HG03442 (cell line): ENCODE data around the gene NEDD4L.
"Not testable (repeated sequence)": the region's sequence is repeated elsewhere in the genome, so short reads cannot be mapped to it uniquely, and the experiment has no call there.

Source experiments
- ATAC-seq: cut with Tn5 transposase; IDR thresholded peaks from one replicate; pipeline ENCODE4 v1.9.1; 2021; ENCODE audit warnings: mild to moderate bottlenecking, moderate library complexity; ENCODE audit not compliant: unreplicated experiment

Gene NEDD4L

DNA sequence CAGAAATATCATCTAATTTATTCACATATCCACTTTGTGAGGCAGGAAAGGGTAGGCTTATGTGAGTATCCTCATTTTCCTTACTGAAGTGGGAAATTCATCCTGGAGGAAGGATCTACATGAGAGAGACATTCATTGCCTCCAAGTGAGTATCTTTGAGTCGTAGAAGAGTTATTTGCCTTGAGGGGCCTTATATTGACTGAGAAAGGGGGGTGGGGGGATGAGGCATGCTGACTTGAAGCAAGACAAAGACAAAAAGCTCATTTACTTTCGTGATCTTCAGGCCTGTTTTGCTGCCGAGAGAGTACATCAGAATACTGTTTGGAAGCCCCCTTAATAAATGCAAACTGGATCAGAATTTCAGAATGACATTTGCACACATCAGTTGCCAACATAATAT, 17.6 kb upstream of the NEDD4L start:
- ATAC-seq, result no peak

DNA sequence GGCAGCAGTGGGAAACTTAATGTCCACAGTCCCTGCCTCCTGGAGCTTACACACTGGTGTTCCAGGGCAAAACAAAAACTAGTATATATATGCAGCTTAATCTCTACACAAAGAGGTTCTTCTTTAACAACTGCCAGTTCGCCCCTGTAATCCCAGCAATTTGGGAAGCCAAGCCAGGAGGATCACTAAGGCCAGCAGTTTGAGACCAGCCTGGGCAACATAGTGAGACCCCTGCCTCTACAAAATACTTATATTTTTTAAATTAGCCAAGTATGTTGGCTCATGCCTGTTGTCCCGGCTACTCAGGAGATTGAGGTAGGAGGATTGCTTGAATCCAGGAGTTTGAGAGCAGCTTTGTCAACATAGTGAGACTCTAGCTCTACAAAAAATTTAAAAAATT, 17.2 kb upstream of the NEDD4L start:
- no peak for ATAC-seq

DNA sequence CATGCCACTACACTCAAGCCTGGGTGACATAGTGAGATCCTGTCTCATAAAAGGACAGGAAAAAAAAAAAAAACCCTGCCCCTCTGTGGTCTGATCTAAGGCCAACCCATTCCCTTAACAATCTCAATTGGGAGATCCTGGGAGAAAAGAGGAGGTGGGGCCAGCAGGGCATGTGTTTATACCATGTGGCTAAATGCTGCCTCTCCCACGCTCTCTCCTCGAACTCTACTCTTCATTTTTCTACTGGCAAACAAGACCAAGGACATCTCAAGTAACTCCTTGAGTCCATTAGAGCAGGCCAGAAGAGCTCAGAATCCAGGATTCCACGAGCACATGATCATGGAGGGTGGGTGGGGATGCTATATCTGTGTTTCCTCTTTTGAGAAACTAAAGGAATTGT, 16.7 kb upstream of the NEDD4L start:
- no peak for ATAC-seq

DNA sequence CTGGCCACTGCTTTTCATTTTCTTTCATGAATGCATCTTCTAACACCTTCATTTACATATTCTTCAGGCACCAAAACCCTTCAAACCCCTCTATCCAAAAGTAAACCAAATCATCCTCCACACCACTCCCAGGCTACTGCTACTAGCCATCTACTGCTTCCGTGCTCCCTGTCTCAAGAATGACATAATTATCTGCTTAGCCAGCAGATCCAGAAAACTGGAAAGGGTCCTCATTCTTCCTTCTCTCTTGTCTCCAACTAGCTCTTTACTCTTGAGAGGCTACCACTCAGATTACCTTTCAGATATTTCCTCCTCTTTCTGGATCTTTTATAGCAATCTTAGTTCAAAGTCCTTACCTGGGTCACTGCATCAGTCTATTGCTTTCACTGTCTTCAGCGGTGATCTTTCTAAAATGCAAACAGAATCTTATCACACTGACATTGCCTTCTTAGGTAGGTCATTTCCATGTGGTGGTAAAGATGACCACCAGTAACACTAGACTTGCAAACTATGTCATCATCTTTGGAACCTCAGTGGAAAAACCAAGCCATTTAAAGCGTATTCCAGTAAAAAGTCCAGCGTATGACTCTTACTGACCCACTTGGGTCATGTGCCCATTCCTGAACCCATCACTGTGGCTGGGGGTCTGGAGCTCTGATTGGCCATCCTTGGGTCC, 15.8 kb upstream of the NEDD4L start:
- no peak for ATAC-seq

DNA sequence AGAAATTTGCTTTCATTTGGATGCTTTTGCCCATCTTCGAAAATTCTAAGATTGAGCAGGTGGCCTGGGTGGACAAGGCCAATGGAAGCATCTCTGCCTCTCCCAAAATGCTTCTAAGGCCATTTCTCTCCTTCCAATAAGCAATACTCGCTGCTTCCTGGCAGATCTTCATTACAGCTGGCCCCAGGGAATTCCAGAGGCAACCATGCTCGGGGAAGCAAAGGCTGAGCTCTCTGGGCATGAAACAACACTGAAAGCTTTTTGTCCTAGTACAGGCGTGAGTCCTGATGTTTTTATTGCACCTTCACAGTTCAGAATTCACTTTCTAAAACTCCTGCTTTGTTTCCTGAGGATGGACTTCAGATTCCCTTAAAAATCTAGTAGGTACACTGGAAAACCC, 11.8 kb upstream of the NEDD4L start:
- no peak for ATAC-seq

DNA sequence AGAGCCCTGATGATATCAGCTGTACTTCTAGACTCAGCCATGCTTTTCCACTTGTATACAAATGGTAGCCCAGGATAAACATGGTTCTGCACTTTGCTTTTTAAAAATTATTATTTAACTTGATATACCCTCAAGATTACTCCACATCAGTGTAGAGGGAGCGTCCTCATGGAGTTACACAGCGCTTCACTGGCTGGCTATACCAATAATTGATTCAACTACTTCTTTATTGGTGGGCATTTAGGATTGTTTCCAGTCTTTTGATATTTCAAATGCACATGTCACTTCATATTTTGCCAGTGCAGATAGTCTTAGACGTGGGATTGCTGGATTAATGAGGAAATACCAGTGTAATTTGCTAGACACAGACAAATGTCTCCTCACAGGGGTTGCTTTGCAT, 10.8 kb upstream of the NEDD4L start:
- no peak for ATAC-seq

DNA sequence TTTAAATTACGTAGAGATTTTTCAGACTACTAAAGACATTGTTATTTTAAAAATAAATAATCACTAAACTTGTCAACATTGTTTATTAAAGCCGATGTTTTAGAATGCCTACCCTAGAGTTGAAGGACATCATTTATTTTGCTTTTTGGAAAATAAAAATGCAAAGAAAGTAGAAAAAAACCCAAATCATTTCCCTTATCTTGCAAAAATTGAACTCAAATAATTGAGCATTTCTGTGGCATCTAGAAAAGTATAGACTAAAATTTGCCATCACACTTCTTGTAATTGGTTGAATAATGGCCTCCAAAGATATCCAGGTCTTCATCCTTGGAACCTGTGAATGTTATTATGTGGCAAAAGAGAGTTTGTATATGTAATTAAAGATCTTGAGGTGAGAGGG, 9.7 kb upstream of the NEDD4L start:
- no peak for ATAC-seq

DNA sequence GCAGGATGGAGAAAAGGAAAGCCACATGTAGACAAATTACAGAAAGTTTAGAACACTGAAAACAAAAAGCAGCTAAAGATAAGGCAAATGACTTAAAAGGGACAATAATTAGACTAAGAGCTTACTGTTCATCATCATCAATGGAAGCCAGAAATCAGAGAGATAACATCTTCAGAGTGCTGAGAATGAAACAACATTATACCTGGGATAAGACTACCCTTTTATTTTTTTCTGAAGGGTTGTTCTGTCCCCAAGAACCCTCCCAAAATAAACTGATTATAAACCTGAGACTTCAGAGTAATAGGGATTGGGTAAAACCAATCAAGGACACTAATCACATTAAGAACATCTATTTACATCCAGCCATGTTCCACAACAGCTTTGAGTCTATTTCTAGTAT, 6.9 kb upstream of the NEDD4L start:
- ATAC-seq, result no peak

DNA sequence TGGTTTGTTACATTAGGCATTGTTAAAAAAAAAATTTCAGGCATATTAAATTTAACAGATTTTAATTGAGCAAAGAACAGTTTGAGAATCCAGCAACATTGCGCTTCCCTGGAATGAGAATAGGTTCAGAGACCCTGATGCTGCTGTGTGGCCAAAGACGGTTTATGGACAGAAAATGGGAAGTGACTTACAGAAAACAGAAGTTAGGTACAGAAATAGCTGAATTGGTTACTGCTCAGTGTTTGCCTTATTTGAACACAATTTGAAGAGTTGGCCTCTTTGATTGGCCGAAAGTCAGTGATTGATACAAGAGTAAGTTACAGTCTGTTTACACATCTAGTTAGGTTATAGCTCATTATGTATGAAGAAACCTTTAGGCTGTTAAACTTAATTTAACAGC, 6.0 kb upstream of the NEDD4L start:
- ATAC-seq, result no peak

DNA sequence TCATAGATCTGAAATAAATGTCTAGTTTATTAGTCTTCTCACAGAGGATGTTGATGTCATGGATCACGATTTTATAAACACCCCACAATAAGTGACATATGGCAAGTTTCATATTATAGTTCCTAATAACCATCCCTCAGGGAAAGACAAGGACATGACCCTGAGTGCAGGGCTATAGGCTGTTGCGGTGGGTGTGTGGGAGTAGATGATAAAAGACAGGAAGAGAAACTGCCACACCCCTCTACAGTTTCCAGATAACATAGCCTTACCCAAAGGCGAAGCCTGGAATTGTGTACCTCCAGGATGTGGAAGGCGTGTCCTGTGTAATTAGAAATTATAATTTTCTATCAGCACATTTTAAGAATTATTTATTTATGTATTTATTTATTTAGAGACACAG, 2.4 kb upstream of the NEDD4L start:
- no peak for ATAC-seq

DNA sequence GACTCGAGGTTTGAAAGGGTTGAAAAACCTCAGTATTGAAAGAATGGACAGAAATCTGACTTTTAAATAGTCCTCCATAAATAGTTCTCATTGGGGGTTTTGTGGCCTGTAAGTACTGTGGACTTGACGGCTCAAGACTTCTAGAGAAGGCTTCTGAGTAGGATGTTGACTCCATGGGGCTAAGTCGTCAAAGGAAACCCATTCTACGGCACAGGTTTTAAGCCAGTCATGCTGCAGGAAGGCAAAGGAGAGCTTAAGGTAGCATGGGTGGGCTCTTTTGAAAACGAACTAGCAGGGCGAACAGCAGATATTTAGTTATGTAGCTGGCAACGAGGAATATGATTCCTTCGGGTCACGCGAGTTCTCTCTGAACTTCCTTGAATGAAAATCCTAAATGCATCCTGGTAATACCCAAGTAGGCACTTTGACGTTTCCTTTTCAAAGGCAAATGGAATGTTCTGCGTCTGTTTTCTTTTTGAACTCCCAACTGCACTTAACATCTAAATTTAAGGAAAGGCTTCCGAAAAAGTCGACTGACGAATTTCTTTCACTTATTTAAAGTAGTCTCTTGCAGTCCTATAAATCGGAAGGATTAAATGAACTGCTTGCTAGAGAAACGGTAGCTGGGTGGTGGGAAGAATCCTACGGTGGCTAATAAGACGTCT, 1.1 kb upstream of the NEDD4L start:
- no peak for ATAC-seq

DNA sequence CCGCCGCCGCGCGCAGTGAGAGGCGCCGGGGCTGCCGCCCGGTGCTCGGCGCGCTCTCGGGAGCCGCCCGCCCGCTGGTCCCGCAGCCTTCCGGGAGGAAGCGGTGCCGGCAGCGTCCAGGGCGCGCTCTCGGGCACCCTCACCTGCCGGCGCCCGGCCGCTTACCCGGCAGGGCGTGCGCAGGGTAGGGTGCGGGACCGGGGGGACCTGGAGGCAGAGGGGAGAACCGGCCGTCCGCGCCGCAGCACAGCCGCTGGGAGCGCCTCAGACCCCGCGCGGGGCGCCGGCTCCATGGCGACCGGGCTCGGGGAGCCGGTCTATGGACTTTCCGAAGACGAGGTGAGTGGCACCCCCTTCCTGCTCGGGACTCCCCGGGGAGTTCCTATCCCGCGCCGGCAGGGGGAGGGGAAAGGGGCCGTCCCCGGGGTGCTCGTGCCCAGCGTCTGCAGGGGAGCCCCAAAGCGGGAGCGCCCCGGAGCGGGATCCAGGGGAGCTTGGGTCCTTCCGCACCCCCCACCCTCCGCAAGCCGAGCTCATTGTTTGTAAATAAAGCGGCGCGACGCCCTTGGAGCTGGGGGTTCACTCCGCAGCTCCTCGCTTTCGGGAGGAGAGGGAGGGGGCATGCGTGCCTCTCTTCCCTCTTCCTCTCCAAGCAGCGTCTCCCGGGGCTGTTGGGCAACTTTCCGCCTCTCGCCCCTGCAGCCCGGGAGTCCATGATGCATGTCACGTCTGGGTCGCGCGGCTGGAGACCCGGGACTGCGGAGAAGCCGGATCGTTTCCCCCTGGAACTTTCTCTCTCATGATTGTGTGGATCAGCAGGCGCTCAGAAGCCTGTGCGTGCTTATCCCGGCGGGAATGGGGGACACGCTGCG, 580 bp downstream of the NEDD4L start:
- ATAC-seq, result peak; percentile 27

DNA sequence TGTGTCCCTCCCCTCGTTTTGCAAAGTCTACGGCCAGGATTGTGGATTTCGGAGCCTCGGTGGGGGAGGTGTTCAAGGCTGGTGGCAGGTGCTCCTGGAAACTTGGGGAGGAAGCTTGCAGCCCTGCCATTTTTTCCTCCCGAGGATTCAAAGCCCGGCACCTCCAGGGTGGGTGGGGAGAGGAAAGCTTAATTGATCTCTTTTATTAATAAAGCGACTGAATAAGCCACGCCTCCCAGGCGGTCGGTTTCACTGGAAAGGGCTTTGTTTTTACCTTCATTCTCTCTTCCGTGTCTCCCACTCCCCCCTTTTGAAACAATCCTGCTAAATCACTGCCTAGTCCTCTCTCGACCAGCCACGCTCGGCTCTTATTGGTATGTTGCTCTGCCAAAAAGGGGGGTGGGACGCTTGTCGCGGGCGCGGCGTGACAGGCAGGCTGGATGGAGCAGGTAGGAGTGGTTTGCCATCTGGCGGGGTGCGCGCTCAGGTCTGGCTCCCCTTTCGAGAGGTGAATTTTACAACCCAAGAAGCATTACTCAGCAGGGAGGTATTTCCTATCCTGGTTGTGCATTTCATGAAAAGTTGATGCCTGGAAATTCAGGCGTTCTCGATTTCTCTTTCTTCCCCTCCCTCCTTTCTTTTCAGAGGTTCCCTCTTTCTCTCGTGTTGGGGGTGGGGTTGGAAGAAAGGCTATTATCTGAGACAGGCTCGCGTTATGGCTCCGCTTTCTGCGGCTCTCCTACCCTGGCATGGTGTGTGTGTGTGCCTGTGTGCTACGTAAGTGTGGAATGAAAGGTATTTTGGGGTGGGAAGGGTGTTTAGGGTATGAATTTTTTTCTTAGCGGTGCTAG, 1.4 kb downstream of the NEDD4L start:
- ATAC-seq, result no peak

DNA sequence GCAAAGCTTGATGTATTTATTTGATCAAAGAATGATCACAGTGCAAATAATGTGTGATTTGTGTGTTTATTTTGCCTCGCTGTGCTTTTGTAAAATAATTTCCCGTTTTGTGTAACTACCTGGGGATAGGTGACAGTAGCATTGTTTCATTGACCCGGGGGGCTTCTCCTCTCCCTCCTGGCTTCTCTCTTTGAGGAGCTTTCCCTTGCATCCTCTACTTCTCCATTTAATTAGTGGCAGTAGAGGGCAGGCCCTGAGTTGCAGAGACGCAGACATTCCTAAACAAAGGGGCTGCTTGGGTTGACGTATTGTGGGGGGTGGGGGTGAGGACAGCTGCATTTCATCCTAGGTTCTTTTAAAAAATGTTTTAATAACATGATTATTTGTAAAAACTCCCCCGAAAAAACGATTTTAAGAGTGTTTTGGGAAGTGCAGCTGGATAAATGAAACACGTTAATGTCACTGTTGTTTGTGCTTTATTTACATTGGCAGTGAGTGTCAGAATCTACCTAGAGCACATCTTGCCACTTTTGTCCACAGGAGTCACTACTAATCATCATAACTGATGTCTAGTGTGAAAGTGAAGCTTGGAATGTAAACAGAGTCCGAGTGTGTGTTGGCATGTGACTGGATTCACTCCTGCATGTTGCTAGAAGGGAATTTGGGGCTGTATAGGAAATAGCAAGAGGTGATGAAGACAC, 2.2 kb downstream of the NEDD4L start:
- ATAC-seq, result no peak

DNA sequence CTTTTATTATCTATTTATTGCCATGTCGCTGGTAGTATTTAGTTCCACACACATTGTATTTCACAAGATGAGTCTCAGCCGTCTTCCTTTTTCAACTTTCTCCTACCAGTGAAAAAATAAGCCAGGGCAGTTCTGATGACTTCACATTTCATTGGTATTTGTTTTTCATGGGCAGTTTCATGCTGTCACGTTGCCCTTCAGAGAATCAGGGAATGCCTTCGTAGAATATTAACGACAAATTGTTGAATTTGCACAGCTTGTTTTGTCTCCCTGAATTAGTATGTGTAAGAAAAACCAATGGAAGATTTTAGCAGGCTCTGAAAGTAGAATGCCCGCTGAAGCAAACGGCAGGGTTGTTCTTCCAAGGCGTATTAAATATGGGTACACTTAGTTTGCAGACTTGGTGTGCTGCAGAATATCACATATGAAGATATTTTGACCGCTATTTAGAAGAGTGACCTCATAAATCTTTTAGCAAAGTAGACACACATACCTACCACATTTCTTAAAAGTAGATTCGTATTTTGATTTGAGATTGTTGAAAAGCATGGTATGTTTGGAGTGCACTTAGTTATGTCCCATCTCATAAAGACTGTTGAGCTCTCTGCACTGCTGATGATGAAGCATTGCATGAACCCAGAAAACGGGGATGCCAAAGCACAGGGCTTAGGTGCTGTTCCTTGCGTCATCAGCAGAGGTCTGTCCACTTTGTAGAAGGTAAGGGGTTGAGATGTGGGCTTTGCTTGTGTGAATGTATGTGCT, 2.9 kb downstream of the NEDD4L start:
- ATAC-seq, result no peak

DNA sequence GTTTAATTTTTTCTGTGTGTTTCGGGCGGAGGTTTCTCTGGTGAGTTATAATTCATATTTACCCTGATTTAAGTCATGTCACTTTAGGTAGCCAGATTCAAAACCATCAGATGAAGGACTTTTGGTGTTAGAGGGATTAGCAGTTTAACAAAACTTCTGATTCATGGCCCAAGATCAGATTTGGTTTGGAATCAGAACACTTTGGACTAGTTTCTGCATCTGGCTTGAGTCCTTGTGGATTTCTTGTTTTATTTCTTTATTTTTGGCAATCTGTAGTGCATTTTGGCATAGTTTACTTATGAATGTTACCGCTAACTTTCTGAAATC, 3.5 kb downstream of the NEDD4L start:
- no peak for ATAC-seq

DNA sequence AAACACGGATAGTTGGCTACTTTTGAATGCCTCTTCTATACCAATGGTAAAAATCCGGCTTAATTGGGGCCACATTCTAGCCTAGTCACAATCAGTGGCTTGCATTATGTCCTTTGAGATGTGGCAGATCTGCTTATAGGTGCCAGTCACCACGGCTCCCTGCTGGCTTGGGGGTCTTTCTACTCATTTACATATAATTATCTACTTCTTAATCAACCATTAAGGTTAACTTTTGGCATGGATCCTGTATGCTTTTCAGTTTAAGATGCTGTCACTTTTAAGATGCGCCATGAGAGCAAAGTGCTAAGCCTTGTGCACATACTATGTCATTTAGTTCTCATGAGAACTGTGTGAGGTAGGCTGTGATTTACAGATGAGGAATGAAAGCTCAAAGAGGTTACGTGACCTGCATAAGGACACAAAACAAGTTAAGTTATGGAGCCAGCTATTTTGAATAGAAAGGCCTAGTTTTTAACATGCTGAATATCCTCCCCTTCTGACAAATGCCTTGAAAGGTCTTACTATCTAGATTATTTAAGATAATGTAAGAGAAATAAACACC, 4.1 kb downstream of the NEDD4L start:
- no peak for ATAC-seq

DNA sequence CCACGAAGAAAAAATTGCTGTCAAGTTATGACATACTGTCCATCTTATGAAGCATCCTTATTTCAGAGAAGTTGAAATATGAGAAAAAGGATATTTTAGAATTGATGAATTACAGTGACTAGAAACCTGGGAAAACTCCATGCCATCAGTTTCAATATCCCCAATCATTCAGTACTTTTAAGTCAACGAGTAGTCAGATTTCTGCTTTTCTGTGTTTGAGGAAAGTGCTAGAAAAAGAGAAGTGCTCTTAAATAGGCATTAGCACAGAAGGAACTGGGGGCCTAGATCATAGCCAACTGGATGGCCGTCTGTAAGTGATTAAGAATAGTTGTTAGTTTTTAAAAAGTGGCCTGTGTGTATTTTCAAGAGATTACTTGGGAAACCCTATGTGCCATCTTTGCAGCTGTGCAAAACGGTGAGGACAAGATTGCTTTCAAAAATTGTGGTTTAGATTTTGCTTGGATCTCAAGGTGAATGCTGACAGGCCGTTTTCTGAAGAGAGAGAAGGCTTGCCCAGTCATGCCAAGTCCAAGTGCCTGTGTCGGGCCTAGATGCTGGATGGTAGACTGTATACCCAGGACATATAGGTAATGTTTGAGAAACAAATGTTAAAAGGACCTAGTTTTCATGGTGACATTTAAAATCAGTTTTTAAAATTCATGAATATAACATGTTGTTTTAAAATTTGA, 5.1 kb downstream of the NEDD4L start:
- ATAC-seq, result no peak

DNA sequence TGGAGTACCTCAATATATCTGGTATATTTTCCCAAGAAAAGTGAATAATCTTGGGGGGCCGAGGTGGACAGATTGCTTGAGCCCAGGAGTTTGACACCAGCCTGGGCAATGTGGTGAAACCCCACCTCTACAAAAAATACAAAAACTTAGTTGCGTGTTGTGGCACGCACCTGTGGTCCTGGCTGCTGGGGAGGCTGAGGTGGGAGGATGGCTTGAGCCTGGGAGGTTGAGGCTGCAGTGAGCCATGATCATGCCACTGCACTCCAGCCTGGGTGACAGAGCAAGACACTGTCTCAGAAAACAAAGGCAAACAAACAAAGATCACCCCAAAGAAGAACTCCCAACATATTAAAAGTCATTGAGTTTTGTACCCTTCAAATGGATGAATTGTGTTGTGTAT, 6.9 kb downstream of the NEDD4L start:
- not testable (repeated sequence) for ATAC-seq
